ENCODE measurements around the gene FCRL4.

The FCRL4 gene

DNA sequence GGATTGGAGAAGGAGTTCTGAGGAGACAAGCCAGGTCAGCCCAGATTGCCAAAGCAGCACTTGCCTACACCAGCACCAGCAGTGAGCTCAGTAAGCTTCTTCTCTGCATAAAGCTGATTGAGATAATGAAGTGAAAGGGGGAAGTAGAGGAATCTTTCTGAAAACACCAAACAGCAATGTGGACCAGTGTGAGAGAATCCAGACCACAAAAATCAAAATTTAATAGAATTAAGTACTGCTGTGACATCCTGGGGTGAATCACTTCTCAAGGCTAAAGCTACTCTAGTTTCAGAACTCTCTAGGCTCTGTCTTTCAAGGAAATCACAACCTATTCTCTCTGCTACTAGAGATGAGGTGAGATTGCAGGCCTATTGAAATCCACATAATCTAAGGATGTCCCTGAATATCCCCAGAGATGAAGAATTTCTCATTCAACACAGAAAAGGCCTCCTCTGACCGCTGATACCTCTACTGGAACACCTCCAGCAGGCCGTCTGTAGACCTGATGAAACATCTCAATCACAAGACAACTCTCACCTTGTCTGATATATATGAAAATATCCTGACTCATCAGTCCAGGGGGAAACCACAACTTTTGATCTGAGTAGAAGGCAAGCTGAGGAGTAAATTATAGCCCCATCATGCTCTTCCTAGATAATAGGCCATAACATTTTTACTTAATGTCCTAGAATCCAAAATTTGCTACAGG lies at the start of gene FCRL4:
FCRL4 (minus strand) TSS at position 127 of the 709 bp plus-strand sequence. CDS start 141 bp downstream, outside the sequence.
- Histone ChIP-seq H3K27me3 (ENCODE audit: control insufficient read depth, insufficient read depth, low read length) (no peaks in the 10 kb centered on the region), H3K4me1 (ENCODE audit: control insufficient read depth, insufficient read depth, low read length) (no peaks in the 10 kb centered on the region), H3K9me3 (ENCODE audit: control insufficient read depth, insufficient read depth, low read length) (no peaks in the 10 kb centered on the region), H3K36me3 (ENCODE audit: control insufficient read depth, insufficient read depth, low read length) (no peaks in the 10 kb centered on the region), H3K9ac (ENCODE audit: low read depth, low read length) (no peak within 1 kb of the TSS), H3K4me3 (ENCODE audit: low read depth, low read length) (no peak within 1 kb of the TSS)

DNA sequence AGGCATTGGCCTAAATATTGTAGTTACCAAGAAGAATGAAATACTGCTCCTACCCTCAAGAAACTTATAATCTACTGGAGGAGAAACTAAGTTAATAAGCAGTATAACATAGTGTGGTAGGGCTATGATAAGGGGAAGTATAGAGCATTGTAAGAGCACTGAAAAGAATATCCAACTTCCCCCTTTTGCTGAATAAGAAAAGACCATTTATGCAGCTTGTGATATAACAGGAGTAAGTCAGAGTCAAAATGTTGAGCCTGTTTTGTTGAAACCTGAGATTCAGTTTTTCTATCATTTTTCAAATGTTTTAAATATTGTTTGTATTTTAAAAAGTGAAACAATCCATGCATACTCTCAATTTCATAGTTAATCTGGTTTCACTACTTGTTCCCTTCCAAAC lies 48.3 kb upstream of the FCRL4 start:
- H3K36me3 ChIP-seq (ENCODE audit: control insufficient read depth, insufficient read depth, low read length): no peaks in the 10 kb centered on the region
- no peaks in the 10 kb centered on the region for H3K27me3 ChIP-seq (ENCODE audit: control insufficient read depth, insufficient read depth, low read length)
- no peak overlapping the region for H3K4me3 ChIP-seq (ENCODE audit: low read depth, low read length)
- H3K9ac ChIP-seq (ENCODE audit: low read depth, low read length): no peak overlapping the region
- H3K9me3 ChIP-seq (ENCODE audit: control insufficient read depth, insufficient read depth, low read length): no peaks in the 10 kb centered on the region
- peaks cover 3% of the 10 kb centered on the region for H3K4me1 ChIP-seq (ENCODE audit: control insufficient read depth, insufficient read depth, low read length)

GRCh38 chr1:157641177-157641576 lies 43.3 kb upstream of the FCRL4 start:
- Histone ChIP-seq H3K36me3 (ENCODE audit: control insufficient read depth, insufficient read depth, low read length) (no peaks in the 10 kb centered on the region), H3K4me1 (ENCODE audit: control insufficient read depth, insufficient read depth, low read length) (peaks cover 14% of the 10 kb centered on the region), H3K4me3 (ENCODE audit: low read depth, low read length) (no peak overlapping the region), H3K9me3 (ENCODE audit: control insufficient read depth, insufficient read depth, low read length) (no peaks in the 10 kb centered on the region), H3K9ac (ENCODE audit: low read depth, low read length) (no peak overlapping the region), H3K27me3 (ENCODE audit: control insufficient read depth, insufficient read depth, low read length) (no peaks in the 10 kb centered on the region)

DNA sequence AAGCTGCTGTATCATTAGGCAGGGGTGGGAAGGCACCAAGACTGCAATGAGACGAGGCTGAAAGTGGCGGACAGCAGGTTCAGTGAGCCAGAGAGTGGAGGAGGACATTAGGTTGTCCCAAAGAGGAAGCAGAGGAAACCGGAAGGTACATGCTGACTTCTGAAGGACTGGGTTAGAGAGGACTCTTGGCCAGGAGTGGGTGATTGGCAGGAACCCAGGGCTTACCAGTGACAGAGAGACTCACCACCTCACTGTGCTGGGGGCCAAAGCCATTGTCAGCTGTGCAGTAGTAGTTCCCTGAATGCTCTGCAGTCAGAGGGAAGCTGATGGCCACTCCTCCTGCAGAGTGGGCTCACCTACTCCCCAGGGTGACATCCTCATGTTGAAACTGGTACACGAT lies 41.9 kb upstream of the FCRL4 start:
- Histone ChIP-seq H3K4me3 (ENCODE audit: low read depth, low read length) (no peak overlapping the region), H3K4me1 (ENCODE audit: control insufficient read depth, insufficient read depth, low read length) (peaks cover 14% of the 10 kb centered on the region), H3K9ac (ENCODE audit: low read depth, low read length) (no peak overlapping the region), H3K9me3 (ENCODE audit: control insufficient read depth, insufficient read depth, low read length) (no peaks in the 10 kb centered on the region), H3K36me3 (ENCODE audit: control insufficient read depth, insufficient read depth, low read length) (no peaks in the 10 kb centered on the region), H3K27me3 (ENCODE audit: control insufficient read depth, insufficient read depth, low read length) (no peaks in the 10 kb centered on the region)

DNA sequence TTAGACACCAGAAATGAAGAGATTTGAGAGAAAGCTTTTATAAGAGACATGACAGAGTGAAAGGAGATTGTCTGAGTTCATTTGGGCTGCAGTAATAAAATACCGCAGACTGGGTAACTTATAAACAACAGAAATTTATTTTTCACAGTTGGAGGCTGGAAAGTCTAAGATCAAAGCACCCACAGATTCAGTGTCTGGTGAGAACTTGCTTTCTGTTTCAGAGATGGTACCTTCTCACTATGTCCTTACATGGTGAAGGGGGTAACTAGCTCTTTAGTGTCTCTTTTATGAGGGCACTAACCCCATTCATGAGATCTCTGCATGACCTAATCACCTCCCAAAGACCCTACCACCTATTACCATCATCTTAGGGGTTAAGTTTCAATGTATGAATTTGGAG lies 30.9 kb upstream of the FCRL4 start:
- Histone ChIP-seq H3K27me3 (ENCODE audit: control insufficient read depth, insufficient read depth, low read length) (no peaks in the 10 kb centered on the region), H3K4me3 (ENCODE audit: low read depth, low read length) (no peak overlapping the region), H3K4me1 (ENCODE audit: control insufficient read depth, insufficient read depth, low read length) (no peaks in the 10 kb centered on the region), H3K9me3 (ENCODE audit: control insufficient read depth, insufficient read depth, low read length) (no peaks in the 10 kb centered on the region), H3K36me3 (ENCODE audit: control insufficient read depth, insufficient read depth, low read length) (no peaks in the 10 kb centered on the region), H3K9ac (ENCODE audit: low read depth, low read length) (no peak overlapping the region)

DNA sequence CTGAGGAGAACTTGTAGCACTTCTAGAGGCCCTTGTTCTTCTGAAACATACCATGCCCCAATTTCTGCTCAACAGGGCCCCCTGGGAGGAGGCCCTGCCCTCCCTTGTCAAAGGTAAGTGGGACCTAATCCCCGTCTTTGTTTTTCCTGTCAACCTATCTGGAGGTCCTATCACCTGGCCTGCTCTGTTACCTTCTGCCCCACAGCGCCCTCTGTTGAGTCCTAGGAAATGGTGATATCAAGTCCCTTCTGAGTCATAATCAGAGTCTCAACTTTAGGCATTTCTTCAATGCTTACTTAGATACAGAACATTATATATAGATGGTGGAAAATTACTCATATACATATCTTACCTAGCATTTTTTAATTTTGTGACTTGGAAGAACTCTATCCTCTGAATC lies 28.2 kb upstream of the FCRL4 start:
- H3K27me3 ChIP-seq (ENCODE audit: control insufficient read depth, insufficient read depth, low read length): no peaks in the 10 kb centered on the region
- H3K36me3 ChIP-seq (ENCODE audit: control insufficient read depth, insufficient read depth, low read length): no peaks in the 10 kb centered on the region
- no peaks in the 10 kb centered on the region for H3K4me1 ChIP-seq (ENCODE audit: control insufficient read depth, insufficient read depth, low read length)
- no peaks in the 10 kb centered on the region for H3K9me3 ChIP-seq (ENCODE audit: control insufficient read depth, insufficient read depth, low read length)
- no peak overlapping the region for H3K4me3 ChIP-seq (ENCODE audit: low read depth, low read length)
- H3K9ac ChIP-seq (ENCODE audit: low read depth, low read length): no peak overlapping the region

DNA sequence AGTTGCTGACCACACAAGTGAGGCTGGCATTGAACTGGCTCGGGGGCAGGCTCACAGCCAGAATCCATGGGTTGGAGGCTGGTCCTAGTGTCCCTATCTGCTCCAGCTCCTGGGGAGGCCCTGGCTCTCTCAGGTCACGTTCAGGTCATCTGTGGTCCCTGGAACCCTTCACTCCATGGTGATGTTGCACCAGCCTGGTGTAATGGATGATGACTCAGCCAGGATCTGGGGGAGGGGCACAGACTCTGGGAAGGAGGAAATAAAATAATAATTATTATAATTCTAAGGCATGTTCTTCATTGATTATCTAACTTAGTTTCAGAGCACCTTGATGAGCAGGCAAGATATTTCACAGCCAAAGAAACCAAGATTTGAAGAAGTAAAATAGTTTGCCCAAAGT lies 26.6 kb upstream of the FCRL4 start:
- no peaks in the 10 kb centered on the region for H3K36me3 ChIP-seq (ENCODE audit: control insufficient read depth, insufficient read depth, low read length)
- no peak overlapping the region for H3K4me3 ChIP-seq (ENCODE audit: low read depth, low read length)
- H3K4me1 ChIP-seq (ENCODE audit: control insufficient read depth, insufficient read depth, low read length): no peaks in the 10 kb centered on the region
- no peak overlapping the region for H3K9ac ChIP-seq (ENCODE audit: low read depth, low read length)
- H3K9me3 ChIP-seq (ENCODE audit: control insufficient read depth, insufficient read depth, low read length): no peaks in the 10 kb centered on the region
- no peaks in the 10 kb centered on the region for H3K27me3 ChIP-seq (ENCODE audit: control insufficient read depth, insufficient read depth, low read length)

GRCh38 chr1:157622471-157622870 lies 24.6 kb upstream of the FCRL4 start:
- Histone ChIP-seq H3K36me3 (ENCODE audit: control insufficient read depth, insufficient read depth, low read length) (no peaks in the 10 kb centered on the region), H3K9me3 (ENCODE audit: control insufficient read depth, insufficient read depth, low read length) (no peaks in the 10 kb centered on the region), H3K4me1 (ENCODE audit: control insufficient read depth, insufficient read depth, low read length) (no peaks in the 10 kb centered on the region), H3K9ac (ENCODE audit: low read depth, low read length) (no peak overlapping the region), H3K27me3 (ENCODE audit: control insufficient read depth, insufficient read depth, low read length) (no peaks in the 10 kb centered on the region), H3K4me3 (ENCODE audit: low read depth, low read length) (no peak overlapping the region)

DNA sequence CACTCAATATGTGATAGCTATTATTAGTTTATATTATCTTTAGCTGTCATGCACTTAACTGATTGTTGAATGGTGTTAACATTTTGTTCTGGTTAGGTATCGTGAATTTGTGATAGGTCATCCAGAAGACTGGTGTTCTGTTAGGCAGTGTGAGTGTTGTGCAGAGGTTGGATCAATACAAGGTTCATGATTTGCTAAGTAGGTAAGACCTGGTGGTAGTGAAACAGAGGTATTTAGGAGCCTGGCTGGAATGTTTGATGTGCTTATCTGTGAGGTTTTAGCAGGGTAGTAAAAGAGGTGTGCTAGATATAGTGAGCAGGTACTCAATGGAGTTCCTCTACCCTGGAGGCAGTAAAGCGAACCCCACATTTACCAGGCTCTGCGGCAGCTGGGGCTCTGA lies 20.3 kb upstream of the FCRL4 start:
- H3K9me3 ChIP-seq (ENCODE audit: control insufficient read depth, insufficient read depth, low read length): no peaks in the 10 kb centered on the region
- H3K4me3 ChIP-seq (ENCODE audit: low read depth, low read length): no peak overlapping the region
- no peaks in the 10 kb centered on the region for H3K27me3 ChIP-seq (ENCODE audit: control insufficient read depth, insufficient read depth, low read length)
- no peaks in the 10 kb centered on the region for H3K4me1 ChIP-seq (ENCODE audit: control insufficient read depth, insufficient read depth, low read length)
- no peak overlapping the region for H3K9ac ChIP-seq (ENCODE audit: low read depth, low read length)
- H3K36me3 ChIP-seq (ENCODE audit: control insufficient read depth, insufficient read depth, low read length): no peaks in the 10 kb centered on the region

- Histone ChIP-seq H3K27me3 (ENCODE audit: control insufficient read depth, insufficient read depth, low read length) (no peaks in the 10 kb centered on the region), H3K9me3 (ENCODE audit: control insufficient read depth, insufficient read depth, low read length) (no peaks in the 10 kb centered on the region), H3K9ac (ENCODE audit: low read depth, low read length) (no peak overlapping the region), H3K36me3 (ENCODE audit: control insufficient read depth, insufficient read depth, low read length) (no peaks in the 10 kb centered on the region), H3K4me3 (ENCODE audit: low read depth, low read length) (no peak overlapping the region), H3K4me1 (ENCODE audit: control insufficient read depth, insufficient read depth, low read length) (no peaks in the 10 kb centered on the region)
Observed at GRCh38 chr1:157600236-157600635, 2.4 kb upstream of the FCRL4 start.

GRCh38 chr1:157596384-157596783 lies 1.5 kb downstream of the FCRL4 start:
- Histone ChIP-seq H3K36me3 (ENCODE audit: control insufficient read depth, insufficient read depth, low read length) (no peaks in the 10 kb centered on the region), H3K4me1 (ENCODE audit: control insufficient read depth, insufficient read depth, low read length) (no peaks in the 10 kb centered on the region), H3K4me3 (ENCODE audit: low read depth, low read length) (no peak overlapping the region), H3K27me3 (ENCODE audit: control insufficient read depth, insufficient read depth, low read length) (no peaks in the 10 kb centered on the region), H3K9me3 (ENCODE audit: control insufficient read depth, insufficient read depth, low read length) (no peaks in the 10 kb centered on the region), H3K9ac (ENCODE audit: low read depth, low read length) (no peak overlapping the region)

DNA sequence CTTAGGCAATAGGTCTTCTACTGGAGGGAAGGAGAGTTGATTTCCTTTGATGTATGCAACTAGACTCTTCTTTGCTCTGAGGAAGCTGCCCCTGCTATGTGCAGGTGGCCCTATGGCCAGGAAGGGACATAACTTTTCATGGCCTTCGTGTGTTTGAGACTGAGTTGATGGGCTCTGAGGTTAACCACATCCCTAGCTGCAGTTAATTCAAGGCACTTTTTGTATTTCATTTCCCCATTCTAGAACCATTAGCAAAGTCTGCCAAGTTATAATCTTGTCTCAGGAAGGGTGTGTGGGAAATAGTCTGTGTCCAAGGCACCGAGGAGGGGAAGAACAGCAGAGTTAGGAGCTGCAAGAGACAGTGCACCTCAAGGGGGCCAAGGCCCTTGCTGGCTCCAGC lies 2.5 kb downstream of the FCRL4 start:
- Histone ChIP-seq H3K4me3 (ENCODE audit: low read depth, low read length) (no peak overlapping the region), H3K4me1 (ENCODE audit: control insufficient read depth, insufficient read depth, low read length) (no peaks in the 10 kb centered on the region), H3K36me3 (ENCODE audit: control insufficient read depth, insufficient read depth, low read length) (no peaks in the 10 kb centered on the region), H3K27me3 (ENCODE audit: control insufficient read depth, insufficient read depth, low read length) (no peaks in the 10 kb centered on the region), H3K9me3 (ENCODE audit: control insufficient read depth, insufficient read depth, low read length) (no peaks in the 10 kb centered on the region), H3K9ac (ENCODE audit: low read depth, low read length) (no peak overlapping the region)

All from iPS-15b (cell line).